Suppressor macrophage treated with lipopolysaccharide for 4 hours (primary cell): ENCODE results near the gene TRIP4.
"Not testable (repeated sequence)": the region's sequence is repeated elsewhere in the genome, so short reads cannot be mapped to it uniquely, and the experiment has no call there.

Source experiments
- DNase-seq: peaks from one replicate; pipeline ENCODE4 v3.0.0-alpha.2; 2020

TRIP4 gene

GRCh38 chr15:64387562-64388168, at the start of gene TRIP4:
Gene TRIP4 (plus strand): TSS chr15:64387836. CDS start chr15:64387864, 28 bp downstream.
- DNase-seq, result peak; percentile 97

- DNase-seq, result no peak
These were observed 47.3 kb upstream of the TRIP4 start for GRCh38 chr15:64340355-64340754.

DNA sequence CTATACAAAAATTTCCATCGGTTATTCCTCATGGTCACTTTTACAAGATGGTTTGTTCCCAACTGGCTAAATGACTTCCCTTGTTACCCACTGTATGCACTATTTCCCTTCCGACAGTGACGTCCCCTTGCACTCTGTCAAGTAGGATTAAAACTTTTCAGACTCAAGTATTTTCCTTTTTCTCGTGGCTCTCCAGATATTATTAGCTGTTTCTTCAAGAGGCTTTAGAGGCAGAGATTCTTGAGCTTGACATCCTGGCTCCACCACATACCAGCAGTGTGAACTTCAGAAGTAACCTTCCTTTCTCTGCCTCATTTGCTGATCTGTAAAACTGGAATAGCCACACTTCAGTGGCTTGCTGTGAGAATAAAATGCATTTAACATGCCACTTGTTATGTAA, 45.7 kb upstream of the TRIP4 start:
- no peak for DNase-seq

DNA sequence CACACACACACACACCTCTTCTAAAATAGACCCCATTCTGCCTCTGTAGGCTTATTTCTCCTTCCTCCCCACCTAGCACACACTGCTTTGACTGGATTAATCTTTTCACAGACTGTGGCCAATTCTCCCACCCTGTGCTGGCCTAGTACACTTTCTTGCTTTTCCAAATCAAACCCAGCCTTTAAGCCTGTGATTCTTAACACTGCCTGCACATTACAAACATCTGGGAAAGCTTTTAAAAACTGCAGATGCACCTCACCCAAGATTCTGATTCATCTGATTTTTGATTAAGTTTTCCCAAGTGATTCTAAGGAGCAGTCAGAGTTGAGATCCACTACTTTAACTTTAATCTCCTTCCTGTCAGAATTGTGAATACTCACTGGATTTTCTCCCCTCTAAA, 44.4 kb upstream of the TRIP4 start:
- DNase-seq, result no peak

DNA sequence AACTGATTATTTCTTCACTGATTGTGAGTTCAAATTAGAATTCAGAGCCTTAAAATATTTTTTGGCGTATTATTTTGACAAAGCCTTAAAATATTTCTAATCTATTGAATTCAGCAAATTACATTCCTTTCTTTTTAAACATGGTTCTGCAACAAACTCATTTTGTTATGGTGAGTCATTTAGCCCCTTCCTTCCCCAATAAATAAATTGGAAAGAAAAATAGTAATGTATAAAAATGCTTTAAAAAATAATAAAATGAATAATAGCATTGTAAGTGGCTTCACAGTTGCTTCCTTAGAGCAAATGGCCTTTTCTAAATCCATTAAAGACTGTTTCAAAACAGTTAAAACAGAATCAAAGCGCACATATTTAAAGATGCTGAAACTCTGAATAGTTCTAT, 43.8 kb upstream of the TRIP4 start:
- DNase-seq, result no peak

DNA sequence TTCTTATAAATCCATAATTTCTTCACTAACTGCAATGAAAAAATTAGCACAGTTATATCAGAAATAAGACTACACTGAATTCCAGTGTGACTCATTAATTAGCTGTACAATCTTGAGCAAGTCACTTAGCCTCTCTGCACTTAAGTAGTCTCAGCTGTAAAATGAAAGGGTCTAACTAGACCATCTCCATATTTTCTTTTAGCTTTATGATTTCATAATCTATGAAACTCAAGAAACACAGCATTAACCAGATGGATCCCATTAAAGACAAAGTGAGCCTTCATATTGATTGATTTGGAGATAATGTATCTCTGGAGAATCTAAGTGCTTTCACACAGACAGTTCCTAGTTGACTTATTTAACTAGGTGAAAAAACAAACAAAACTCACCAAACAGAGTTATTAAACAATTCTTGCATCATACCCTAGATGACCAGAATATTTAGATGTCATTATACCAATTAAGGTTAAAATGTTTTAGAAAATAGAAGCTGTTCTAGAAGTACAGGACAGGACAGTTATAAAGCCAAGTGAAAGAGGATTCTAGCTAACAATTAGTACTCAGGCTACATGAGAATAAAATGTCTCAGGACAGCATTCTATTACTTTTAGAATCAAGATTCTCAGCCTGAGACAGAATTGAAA, 42.9 kb upstream of the TRIP4 start:
- DNase-seq, result no peak

DNA sequence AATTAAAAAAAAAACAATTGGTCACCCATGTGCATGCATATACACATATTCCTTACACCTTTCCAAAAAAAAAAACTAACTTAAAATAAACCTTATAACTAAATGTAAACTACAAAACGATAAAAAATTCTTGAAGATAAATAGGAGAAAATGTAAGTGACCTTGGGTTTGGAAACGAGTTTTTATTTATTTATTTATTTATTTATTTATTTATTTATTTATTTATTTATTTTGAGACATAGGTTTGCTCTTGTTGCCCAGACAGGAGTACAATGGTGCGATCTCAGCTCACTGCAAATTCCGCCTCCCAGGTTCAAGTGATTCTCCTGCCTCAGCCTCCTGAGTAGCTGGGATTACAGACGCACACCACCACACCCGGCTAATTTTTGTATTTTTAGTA, 41.4 kb upstream of the TRIP4 start:
- not testable (repeated sequence) for DNase-seq

- DNase-seq, result no peak
These were observed 39.2 kb upstream of the TRIP4 start for GRCh38 chr15:64348455-64348854.

DNA sequence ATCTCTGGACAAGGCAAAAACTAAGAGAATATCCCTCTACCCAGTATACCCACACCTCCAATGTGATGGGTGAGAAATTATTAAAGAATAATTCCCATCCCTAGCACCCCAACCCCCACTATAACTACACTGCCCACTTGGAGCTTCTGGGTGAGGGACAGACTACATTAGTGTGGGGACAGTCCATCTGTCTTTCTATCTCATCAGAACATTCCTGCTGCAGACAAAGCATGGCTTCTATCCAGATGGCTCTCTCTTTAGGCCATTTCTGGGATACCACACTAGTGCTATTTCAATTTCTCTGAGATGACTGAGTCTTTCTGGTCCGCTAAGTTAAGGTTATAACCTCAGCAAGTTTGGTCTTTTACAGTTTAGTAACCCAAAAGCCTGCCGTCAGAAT, 38.3 kb upstream of the TRIP4 start:
- DNase-seq, result no peak

DNA sequence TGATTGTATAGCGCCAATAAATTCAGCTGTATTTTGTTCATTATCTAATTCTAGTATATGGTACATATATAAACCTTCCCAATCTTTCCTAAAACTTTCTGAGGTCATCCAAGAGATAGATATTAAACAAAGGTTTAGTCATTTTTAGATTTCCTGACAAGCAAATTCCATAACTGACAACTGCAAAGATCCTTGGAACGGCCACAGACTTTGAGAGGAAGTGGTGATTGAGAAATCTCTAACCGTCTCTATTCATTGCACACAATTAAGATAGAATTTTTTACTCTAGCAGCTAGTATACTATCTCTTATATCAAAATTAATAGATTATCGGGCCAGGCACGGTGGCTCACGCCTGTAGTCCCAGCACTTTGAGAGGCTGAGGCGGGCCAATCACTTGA, 36.4 kb upstream of the TRIP4 start:
- no peak for DNase-seq

GRCh38 chr15:64354688-64355344, 32.8 kb upstream of the TRIP4 start:
- DNase-seq, result no peak

- peak; percentile 25 for DNase-seq
These were observed 32.2 kb upstream of the TRIP4 start for GRCh38 chr15:64355348-64355943.

GRCh38 chr15:64355944-64356709, 31.5 kb upstream of the TRIP4 start, which contains the start of gene CSNK1G1:
Gene CSNK1G1 (minus strand): TSS chr15:64356173. CDS start chr15:64300499, 55,674 bp downstream.
- DNase-seq, result peak; percentile 98

DNA sequence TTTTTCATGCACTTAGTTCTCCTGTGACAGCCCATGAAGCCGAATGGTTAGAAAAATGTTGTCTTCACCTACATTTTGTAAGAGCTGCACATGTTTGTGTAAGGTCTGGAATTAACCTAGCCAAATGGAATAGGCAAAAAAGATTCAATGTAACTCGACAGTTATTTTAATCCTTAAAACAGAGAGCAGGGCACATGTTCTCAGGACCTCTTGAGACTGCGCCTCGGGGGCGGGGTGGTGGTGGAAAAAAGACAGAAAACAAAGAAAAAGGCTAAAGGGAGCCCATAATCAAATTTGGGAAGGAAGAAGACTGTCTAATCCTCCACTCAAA, 31.0 kb upstream of the TRIP4 start:
- no peak for DNase-seq

DNA sequence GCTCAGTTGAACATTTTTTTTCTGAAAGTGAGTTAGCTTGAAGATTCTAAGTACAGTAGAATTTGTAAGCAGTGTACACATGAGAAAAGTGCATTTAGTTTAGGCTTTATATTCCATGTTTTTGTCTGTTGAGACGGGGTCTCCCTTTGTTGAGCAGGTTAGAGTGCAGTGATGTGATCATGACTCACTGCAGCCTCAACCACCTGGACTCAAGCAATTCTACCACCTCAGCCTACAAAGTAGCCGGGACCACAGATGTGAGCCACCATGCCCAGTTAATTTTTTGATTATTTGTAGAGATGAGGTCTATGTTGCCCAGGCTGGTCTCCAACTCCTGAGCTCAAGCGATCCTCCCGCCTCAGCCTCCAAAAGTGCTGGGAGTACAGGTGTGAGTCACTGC, 26.4 kb upstream of the TRIP4 start:
- DNase-seq, result no peak

- no peak for DNase-seq
These were observed 18.5 kb upstream of the TRIP4 start for GRCh38 chr15:64369078-64369607.

DNA sequence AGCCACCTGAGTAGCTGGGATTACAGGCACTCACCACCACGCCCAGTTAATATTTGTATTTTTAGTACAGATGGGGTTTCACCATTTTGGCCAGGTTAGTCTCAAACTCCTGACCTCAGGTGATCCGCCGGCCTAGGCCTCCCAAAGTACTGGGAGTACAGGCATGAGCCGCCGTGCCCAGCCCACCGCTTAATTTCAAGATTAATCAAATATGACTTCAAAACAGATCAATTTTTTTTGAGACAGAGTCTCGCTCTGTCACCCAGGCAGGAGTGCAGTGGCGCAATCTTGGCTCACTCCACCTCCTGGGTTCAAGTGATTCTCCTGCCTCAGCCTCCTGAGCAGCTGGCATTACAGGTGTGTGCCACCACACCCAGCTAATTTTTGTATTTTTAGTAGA, 16.3 kb upstream of the TRIP4 start:
- not testable (repeated sequence) for DNase-seq

GRCh38 chr15:64373360-64373759, 14.3 kb upstream of the TRIP4 start:
- no peak for DNase-seq

GRCh38 chr15:64379216-64379960, 8.2 kb upstream of the TRIP4 start:
- DNase-seq, result no peak

- DNase-seq, result not testable (repeated sequence)
These were observed 7.3 kb upstream of the TRIP4 start for GRCh38 chr15:64380130-64380870.

GRCh38 chr15:64381000-64381751, 6.5 kb upstream of the TRIP4 start, which contains the start of gene PCLAF:
Gene PCLAF (minus strand): TSS chr15:64381441. CDS start chr15:64381371, 70 bp downstream.
- DNase-seq, result peak; percentile 93
